Measurements from ENCODE around the gene STEAP2. TPM values are rescaled to one million over a fixed set of nuclear protein-coding genes. Genes with fewer than 3 reads are reported as not detected.

STEAP2 gene
- total RNA-seq, 1 experiment from 2014 or later = 13.4 TPM

- Histone ChIP-seq H3K9ac (ENCODE audit: low read length) (no peak overlapping the region), H3K36me3 (ENCODE audit: control insufficient read depth in 1 of 2, insufficient read depth in 2 of 2, low read length in 2 of 2) (no peaks in the 10 kb centered on the region), H2AFZ (ENCODE audit: low read depth, low read length, poor library complexity, severe bottlenecking) (no peak overlapping the region), H3K4me1 (ENCODE audit: control insufficient read depth in 1 of 2, insufficient read depth in 2 of 2, low read length in 2 of 2) (no peaks in the 10 kb centered on the region), H3K79me2 (ENCODE audit: insufficient read depth, low read length) (no peaks in the 10 kb centered on the region), H3K27me3 (ENCODE audit: insufficient read depth, low read length) (no peaks in the 10 kb centered on the region), H3K4me3 (replicated peaks in 1 of 2; ENCODE audit: low read depth in 1 of 2, low read length in 2 of 2) (no peak overlapping the region), H3K9me2 (ENCODE audit: insufficient read depth) (no peaks in the 10 kb centered on the region), H3K9me3 (ENCODE audit: control insufficient read depth in 1 of 2, insufficient read depth in 1 of 2, low read depth in 1 of 2, low read length in 2 of 2) (no peaks in the 10 kb centered on the region), H3K4me2 (ENCODE audit: low read length) (no peak overlapping the region), H3K27ac (ENCODE audit: low read depth, low read length) (no peak overlapping the region), H4K20me1 (ENCODE audit: insufficient read depth) (no peaks in the 10 kb centered on the region)
- TF ChIP-seq CEBPB (IDR thresholded peaks at IDR 0.05; ENCODE audit: low read depth) (no peak), POLR2AphosphoS5 (IDR thresholded peaks at IDR 0.05; ENCODE audit: low read depth, low read length) (no peak), TCF7L2 (IDR thresholded peaks at IDR 0.05; ENCODE audit: borderline replicate concordance, extremely low read depth, insufficient read depth, insufficient read length) (no peak), CTCF (IDR thresholded peaks at IDR 0.05 in 2 of 3, conservative IDR thresholded peaks at IDR 0.05 in 1 of 3; ENCODE audit: borderline replicate concordance in 1 of 3, insufficient read depth in 1 of 3, low read depth in 2 of 3, low read length in 2 of 3) (no peak)
- intact Hi-C loops (cut with micrococcal nuclease) = no loop called here
- ChIA-PET RAD21 (ENCODE audit: low non-redundant PET in 1 of 2, low total read pairs in 2 of 2, uncharacterized antibody in 2 of 2, unreplicated experiment in 2 of 2) (no interaction called here), CTCF (no interaction called here), POLR2A (interaction anchor here (2.4 kb wide), 1 partner anchor 17 kb away, joined by 12 read pairs; the partner anchor contains the start of gene STEAP2)
- DNase-seq (ENCODE audit: low read depth, low spot score) = no peak
- no peak for ATAC-seq
- no TSS peak for BruUV-seq (replicated peaks)
Observed at GRCh38 chr7:90194911-90195809, 16.4 kb upstream of the STEAP2 start.

Data from HCT116 (cell line).